Astrocyte of the cerebellum (primary cell): Measurements from ENCODE around the gene GRP.

ENCODE experiments used
- DNase-seq: peaks from one replicate; pipeline ENCODE4 v3.0.0-alpha.2; 2011; ENCODE audit warnings: low read depth
- H3K4me3 ChIP-seq: 2 replicates; pipeline ENCODE4 v1.5.1; 2011; ENCODE audit warnings: mild to moderate bottlenecking, low read depth, low read length, moderate library complexity
- CTCF ChIP-seq: IDR thresholded peaks from 2 replicates; pipeline ENCODE4 v1.5.1; 2012; ENCODE audit warnings: low read length, low read depth, moderate library complexity, mild to moderate bottlenecking; ENCODE audit errors: missing control alignments
- in situ Hi-C: cut with HindIII; loops from 2 replicates; pipeline ENCODE4 v1.10.0; 2017; ENCODE audit warnings: low sequenced_read_pairs

Gene GRP

DNA sequence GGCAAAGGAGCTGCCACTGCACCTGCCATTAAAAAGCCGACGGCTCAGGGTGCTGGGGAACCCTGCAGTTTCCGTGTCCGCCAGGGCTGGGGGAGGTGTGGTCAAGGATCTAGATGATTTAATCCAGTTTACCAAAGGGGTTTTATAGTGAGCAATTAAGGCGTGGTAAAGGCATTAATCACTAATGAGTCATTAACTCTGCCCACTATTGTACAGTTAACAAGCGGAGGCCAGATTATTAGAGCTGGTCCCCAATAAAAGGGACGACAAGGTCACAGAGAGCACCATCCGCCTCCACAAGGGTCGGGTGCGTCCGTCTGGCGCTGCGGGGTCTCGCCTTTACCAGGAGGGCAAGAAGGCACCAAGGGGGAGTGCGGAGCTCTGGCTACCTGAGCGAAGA lies 43.7 kb downstream of the GRP start:
- in situ Hi-C loops, result no loop called here
- no peak for DNase-seq
- no peak for TF ChIP-seq CTCF
- no peak overlapping the region for H3K4me3 ChIP-seq

DNA sequence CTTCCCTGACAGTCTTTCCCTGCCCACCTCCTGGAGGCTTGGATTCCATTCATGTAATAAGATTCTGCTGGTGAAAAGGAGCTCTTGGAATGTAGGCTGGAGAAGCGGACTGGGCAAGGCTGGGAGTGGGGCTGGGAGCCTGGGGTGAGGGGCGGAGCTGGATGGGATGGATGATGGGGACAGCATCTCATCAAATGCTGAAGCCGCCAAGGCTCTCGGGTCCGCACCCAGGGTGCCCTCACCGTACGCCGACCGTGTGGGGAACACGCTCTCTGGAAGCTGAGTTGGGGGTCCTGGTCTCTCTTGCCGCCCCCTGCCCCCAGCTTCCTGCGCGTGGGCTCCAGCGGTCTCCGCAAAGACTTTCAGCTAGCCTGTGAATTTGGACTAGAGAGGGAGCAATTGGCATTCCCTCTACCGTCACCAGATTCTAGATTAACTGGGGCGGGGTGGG lies 44.2 kb downstream of the GRP start:
- in situ Hi-C loops, result no loop called here
- no peak for DNase-seq
- no peak overlapping the region for H3K4me3 ChIP-seq
- no peak for TF ChIP-seq CTCF

DNA sequence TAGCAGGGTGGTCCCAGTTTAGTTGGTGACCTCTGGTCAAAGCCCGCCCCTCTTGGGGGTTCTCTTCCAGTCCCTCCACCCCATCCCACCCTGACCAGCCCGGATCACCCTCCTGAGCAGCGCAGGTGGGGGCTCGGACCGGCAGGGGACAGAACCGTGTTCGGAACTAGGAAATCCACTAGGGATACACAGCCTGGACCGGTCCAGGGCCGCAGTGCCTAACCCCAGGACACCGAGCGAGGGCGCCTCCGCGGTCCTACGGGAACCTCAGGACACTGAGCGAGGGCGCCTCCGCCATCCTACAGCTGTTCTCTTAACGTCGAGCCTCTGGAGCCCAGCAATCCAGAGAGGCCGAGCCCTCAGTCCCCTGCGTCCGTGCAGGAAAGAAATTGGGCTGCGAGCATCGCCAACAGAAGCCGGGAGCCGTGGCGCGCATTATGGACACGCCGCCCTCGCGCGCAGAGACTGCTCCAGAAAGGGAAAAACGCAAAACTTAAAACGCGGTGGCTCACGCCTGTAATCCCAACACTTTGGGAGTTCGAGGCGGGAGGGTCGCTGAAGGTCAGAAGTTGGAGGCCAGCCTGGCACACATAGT lies 44.8 kb downstream of the GRP start:
- DNase-seq, result no peak
- TF ChIP-seq CTCF, result no peak
- H3K4me3 ChIP-seq, result no peak overlapping the region
- in situ Hi-C loops, result no loop called here

DNA sequence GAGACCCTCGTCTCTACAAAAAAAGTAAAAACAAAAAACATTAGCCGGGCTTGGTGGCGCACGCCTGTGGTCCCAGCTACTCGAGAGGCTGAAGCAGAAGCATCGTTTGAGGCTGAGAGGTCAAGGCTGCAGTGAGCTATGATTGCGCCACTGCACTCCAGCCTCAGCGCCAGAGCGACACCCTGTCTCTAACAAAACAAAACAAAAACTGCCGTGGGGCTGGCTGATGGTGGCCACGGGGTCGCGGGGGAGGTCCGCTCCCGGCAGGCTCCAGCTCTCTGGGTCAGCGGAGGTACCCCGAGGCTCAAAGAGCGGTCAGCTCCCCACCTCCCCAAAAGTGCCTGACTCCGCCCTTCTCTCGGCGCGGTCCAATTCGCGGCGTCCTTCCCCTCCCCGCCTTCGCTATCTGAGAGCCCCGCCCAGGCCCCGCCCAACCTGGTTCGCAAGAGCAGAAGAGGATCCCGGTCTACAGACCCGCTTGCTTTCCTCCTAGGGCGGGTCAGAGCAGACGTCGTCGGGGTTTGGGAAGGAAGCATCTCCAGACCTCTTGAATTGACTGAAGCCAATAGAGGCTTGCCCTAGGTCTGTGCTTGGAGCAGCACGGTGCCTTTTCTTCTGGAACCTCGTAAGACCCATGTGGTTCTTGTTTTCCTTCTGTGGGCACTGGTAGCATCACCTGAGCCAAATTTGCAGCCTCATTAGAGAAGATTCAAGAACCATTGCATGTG lies 45.5 kb downstream of the GRP start:
- in situ Hi-C loops, result no loop called here
- peak overlapping the region; percentile 9 for H3K4me3 ChIP-seq
- DNase-seq, result no peak
- TF ChIP-seq CTCF, result no peak

DNA sequence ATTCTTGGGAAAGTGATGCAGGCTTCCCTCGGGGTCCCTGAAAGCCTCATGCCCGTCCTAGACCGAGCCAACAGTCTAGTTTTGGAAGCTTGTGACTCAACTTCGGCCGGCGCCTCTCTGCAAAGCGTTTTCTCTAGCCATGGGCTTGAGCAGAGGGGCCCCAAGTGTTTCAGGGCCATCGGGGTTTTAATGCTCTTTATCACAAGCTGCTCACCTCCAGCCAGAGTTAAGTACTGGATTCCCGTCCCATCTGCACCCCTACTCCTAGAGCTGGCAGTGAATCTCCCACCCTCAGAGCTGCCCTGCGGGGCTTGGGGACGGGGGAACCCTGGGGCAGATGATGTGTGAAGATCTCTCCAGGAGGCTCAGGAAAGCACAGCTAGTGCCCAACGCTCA lies 46.0 kb downstream of the GRP start:
- in situ Hi-C loops, result no loop called here
- no peak for TF ChIP-seq CTCF

DNA sequence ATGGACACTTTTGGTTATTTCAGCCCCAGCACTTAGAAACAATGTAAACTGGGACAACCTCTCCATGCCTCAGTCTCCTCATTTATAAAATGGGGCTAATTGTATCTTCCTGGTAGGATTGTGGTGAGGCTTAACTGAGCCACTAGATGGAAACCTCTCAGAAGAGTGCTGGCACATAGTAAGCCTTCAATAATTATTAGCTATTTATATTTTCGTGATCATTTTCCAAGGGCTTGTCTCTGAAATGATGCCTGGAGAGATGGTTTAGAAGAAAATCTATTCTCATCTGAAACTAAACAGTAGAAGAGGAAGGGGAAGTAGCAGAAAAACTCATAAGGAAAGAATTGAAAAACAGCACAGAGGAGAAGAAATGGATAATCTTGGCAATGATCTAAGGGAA lies 46.5 kb downstream of the GRP start:
- no peak overlapping the region for H3K4me3 ChIP-seq
- in situ Hi-C loops, result no loop called here
- no peak for DNase-seq
- TF ChIP-seq CTCF, result no peak

More for the DNA sequence above, 46.0 kb downstream of the GRP start:
- no peak overlapping the region for H3K4me3 ChIP-seq
- no peak for DNase-seq
